ENCODE measurements around the gene CCDC148.

The CCDC148 gene

DNA sequence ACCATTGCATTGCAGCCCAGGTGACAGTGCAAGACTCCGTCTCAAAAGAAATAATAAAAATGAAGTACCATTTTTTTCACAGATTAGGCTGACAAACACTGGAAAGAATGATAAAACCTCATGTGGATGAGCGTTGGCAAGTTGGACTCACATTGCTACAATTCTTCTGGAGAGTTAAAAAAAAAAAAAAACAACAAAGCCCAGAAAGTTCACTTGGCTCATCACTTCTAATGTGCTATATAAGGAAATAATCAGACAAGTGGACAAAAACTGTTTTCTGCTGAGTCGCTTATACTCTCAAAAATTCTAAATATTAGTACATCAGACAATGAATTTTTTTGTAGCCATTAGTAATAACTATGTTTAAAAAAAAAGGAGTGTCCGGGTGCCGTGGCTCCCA, 38.6 kb upstream of the CCDC148 start:
- Histone ChIP-seq H3K27ac (replicated peaks) (no peak overlapping the region), H3K4me3 (replicated peaks; ENCODE audit: insufficient read depth, low read length) (no peak overlapping the region), H3K27me3 (ENCODE audit: insufficient read depth, poor library complexity, severe bottlenecking) (no peaks in the 10 kb centered on the region)
- TF ChIP-seq, protein P1, sequence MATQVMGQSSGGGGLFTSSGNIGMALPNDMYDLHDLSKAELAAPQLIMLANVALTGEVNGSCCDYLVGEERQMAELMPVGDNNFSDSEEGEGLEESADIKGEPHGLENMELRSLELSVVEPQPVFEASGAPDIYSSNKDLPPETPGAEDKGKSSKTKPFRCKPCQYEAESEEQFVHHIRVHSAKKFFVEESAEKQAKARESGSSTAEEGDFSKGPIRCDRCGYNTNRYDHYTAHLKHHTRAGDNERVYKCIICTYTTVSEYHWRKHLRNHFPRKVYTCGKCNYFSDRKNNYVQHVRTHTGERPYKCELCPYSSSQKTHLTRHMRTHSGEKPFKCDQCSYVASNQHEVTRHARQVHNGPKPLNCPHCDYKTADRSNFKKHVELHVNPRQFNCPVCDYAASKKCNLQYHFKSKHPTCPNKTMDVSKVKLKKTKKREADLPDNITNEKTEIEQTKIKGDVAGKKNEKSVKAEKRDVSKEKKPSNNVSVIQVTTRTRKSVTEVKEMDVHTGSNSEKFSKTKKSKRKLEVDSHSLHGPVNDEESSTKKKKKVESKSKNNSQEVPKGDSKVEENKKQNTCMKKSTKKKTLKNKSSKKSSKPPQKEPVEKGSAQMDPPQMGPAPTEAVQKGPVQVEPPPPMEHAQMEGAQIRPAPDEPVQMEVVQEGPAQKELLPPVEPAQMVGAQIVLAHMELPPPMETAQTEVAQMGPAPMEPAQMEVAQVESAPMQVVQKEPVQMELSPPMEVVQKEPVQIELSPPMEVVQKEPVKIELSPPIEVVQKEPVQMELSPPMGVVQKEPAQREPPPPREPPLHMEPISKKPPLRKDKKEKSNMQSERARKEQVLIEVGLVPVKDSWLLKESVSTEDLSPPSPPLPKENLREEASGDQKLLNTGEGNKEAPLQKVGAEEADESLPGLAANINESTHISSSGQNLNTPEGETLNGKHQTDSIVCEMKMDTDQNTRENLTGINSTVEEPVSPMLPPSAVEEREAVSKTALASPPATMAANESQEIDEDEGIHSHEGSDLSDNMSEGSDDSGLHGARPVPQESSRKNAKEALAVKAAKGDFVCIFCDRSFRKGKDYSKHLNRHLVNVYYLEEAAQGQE (IDR thresholded peaks at IDR 0.05; ENCODE audit: insufficient replicate concordance, low read depth) = no peak
- no peak for TF ChIP-seq POLR2AphosphoS5 (IDR thresholded peaks at IDR 0.05; ENCODE audit: low read depth)
- no peak for TF ChIP-seq GABPA (IDR thresholded peaks at IDR 0.05; ENCODE audit: low read depth)
- no peak for DNase-seq (ENCODE audit: low read depth in 1 of 2, low spot score in 1 of 2)

GRCh38 chr2:158493458-158493857, 36.9 kb upstream of the CCDC148 start:
- H3K27me3 ChIP-seq (ENCODE audit: insufficient read depth, poor library complexity, severe bottlenecking) = no peaks in the 10 kb centered on the region
- no peak for DNase-seq (ENCODE audit: low read depth in 1 of 2, low spot score in 1 of 2)
- H3K4me3 ChIP-seq (replicated peaks; ENCODE audit: insufficient read depth, low read length) = no peak overlapping the region
- H3K27ac ChIP-seq (replicated peaks) = no peak overlapping the region
- TF ChIP-seq SPI1 (IDR thresholded peaks at IDR 0.05; ENCODE audit: borderline replicate concordance, low read depth) (no peak), POLR2AphosphoS5 (IDR thresholded peaks at IDR 0.05; ENCODE audit: low read depth) (no peak), CTCF (IDR thresholded peaks at IDR 0.05; ENCODE audit: insufficient read depth, low read length) (no peak), GABPA (IDR thresholded peaks at IDR 0.05; ENCODE audit: low read depth) (no peak)
- TF ChIP-seq, protein P1 (IDR thresholded peaks at IDR 0.05; ENCODE audit: insufficient replicate concordance, low read depth) = no peak

DNA sequence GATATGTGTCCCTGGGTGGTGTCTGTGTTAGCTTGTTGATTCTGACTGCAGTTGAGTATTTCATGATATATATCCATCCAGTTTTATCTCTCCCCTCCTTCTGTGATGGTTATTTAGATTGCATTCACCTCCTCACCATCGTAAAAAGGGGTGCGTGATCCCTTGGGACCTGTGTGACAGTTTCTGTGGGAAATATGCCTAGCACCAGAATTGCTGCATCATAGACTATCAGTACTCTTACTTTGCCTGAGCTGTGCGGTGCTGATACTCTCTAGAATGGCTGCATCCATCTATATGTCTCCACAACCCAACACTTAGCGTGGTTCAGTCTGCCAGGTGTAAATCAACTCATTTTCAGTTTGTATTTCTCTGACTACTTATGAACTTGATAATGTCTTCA, 34.5 kb upstream of the CCDC148 start:
- no peak overlapping the region for H3K27ac ChIP-seq (replicated peaks)
- TF ChIP-seq CTCF (IDR thresholded peaks at IDR 0.05; ENCODE audit: insufficient read depth, low read length) (no peak), SPI1 (IDR thresholded peaks at IDR 0.05; ENCODE audit: borderline replicate concordance, low read depth) (no peak), GABPA (IDR thresholded peaks at IDR 0.05; ENCODE audit: low read depth) (no peak), POLR2AphosphoS5 (IDR thresholded peaks at IDR 0.05; ENCODE audit: low read depth) (no peak)
- TF ChIP-seq, protein P1 (IDR thresholded peaks at IDR 0.05; ENCODE audit: insufficient replicate concordance, low read depth) = no peak
- DNase-seq (ENCODE audit: low read depth in 1 of 2, low spot score in 1 of 2) = no peak

More for the DNA sequence above, 34.5 kb upstream of the CCDC148 start:
- H3K4me3 ChIP-seq (replicated peaks; ENCODE audit: insufficient read depth, low read length) = no peak overlapping the region
- no peaks in the 10 kb centered on the region for H3K27me3 ChIP-seq (ENCODE audit: insufficient read depth, poor library complexity, severe bottlenecking)

Measured in HL-60 (cell line).